KOPT-K1 (cell line): ENCODE results near the gene IGSF9B.

Experiments
- H3K27ac ChIP-seq: fragments of 200-600 bp; sonication (generic); 2 replicates; pipeline ENCODE4 v1.5.1; 2016; ENCODE audit warnings: antibody characterized with exemption, mild to moderate bottlenecking, low read depth, low read length; ENCODE audit not compliant: poor library complexity, severe bottlenecking
- H3K36me3 ChIP-seq: fragments of 200-600 bp; sonication (generic); 2 replicates; pipeline ENCODE4 v1.5.1; 2017; ENCODE audit warnings: antibody characterized with exemption, mild to moderate bottlenecking, low read length, moderate library complexity; ENCODE audit not compliant: insufficient read depth
- H3K9me3 ChIP-seq: fragments of 200-600 bp; sonication (generic); 2 replicates; pipeline ENCODE4 v1.5.1; 2017; ENCODE audit warnings: antibody characterized with exemption, low read length, mild to moderate bottlenecking; ENCODE audit not compliant: insufficient read depth, poor library complexity, severe bottlenecking

IGSF9B gene

DNA sequence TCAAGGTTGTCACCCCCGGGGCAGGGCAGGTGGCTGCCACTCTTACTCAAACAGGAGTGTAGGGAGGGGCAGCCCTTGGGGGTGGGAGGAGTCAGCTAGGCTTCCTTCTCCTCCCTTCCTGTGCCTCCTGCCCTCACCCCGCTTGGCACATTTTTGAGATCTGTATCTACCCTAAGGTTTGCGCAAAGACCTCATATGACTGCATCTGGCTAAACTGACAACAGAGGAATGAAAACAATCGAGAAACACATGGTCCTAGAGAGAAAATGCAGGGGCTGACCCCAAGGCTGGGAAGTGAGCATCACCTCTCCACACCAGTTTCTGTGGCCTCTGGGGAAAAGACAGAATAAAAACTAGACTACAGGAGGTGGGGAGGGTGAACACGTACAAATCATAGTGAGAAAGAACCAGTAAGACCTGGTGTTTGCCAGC is 28.1 kb downstream of the IGSF9B start:
- Histone ChIP-seq H3K27ac (peak overlapping the region; percentile 9), H3K9me3 (no peaks in the 10 kb centered on the region), H3K36me3 (no peaks in the 10 kb centered on the region)

DNA sequence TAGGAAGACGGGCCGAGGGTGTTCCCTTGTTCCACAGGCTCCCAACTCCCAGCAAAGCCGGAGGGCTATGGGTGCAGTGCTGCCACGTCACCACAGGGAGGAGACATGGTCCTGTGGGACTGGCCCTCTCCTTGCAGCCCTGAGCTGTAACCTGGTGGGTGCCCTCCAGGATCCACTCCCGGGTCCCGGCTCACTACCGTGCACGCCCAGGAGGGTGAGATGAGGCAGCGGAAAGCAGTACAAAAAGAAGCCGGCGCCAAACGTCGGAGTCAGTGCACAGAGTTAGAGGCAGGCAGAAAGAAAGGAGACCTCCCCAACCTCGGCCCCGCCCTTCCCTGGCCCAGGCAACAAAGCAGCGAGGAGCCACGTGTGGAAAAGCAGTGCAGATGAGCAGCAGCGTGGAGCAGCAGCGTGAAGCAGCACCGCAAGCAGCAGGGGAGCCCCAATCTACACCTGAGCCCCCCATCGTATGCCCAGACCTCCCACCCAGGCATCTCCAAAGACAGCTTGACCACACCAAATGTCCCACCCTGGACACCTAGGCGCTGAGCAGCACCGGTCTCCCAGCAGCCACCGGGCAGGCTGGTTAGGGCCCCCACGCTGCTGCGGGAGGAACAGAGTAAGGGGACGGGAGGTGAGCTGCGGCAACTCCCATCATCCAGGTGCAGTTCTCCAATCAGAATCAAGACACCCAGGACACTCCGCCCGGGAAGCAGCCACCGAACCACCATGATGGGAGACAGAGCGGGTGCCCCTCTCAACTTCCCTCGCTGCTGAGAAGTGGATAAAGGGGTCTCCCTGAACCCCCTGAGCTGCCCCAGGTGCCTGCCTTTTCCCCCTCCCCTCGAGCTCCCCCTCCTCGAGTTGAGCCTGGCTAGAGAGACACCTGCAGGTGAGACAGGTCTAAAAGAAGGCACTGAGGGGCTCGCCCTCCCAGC is 28.8 kb downstream of the IGSF9B start:
- H3K36me3 ChIP-seq: no peaks in the 10 kb centered on the region
- peak overlapping the region; percentile 9 for H3K27ac ChIP-seq
- H3K9me3 ChIP-seq: no peaks in the 10 kb centered on the region

DNA sequence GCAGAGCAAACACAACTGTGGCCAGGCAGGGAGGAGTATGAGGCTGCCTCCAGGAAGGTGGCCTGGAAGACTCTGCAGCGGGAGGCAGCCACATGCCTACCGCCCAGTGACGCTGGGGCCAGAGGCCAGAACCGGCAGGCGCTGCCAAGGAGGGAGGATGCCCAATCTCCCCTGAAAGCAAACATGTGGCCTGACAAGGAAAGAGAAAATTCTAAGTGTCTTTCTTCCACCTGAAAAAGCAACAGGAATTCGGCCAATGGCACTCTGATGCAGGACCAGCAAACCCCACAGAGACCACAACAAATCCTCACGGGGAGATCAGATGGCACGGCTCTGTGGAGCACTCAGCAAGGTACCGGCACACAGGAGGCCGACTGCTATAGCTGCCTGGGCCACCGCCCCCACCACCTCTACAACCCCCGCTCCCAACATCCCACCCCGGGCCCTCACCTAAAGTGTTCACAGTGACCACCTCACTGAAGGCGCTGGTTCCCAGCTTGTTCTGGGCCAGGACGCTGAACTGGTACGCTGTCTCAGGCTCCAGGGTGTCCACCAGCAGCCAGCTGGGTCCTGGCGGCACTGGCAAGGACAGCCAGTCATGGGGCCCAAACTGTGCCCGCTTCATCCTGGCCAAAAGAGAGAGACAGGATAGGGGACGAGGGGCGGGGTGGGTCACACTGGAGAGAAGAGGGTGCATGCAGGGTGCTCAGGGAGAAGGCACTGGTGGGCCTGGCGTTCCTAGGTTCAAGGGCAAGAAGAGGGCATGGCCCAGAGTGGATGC is 30.1 kb downstream of the IGSF9B start:
- Histone ChIP-seq H3K27ac (no peak overlapping the region), H3K36me3 (no peaks in the 10 kb centered on the region), H3K9me3 (no peaks in the 10 kb centered on the region)

DNA sequence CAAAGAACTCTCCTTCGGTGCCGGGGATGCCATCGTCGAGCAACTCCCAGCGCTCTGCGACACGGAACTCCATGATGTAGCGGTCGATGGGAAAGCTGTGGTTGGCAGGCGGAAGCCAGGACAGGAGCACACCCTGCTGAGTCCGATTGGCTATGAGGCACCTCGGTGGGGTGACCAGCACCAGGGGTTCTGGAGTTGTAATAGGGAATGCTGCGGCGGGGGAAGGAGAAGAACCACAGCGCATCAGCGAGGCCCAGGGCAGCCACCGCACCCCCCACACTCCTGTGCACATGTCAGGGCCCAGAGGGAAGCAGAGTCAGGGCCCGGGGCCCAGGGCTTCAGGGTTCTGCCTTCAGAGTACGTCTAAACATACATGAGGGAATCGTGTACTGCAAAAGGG is 31.0 kb downstream of the IGSF9B start:
- H3K36me3 ChIP-seq: no peaks in the 10 kb centered on the region
- no peak overlapping the region for H3K27ac ChIP-seq

DNA sequence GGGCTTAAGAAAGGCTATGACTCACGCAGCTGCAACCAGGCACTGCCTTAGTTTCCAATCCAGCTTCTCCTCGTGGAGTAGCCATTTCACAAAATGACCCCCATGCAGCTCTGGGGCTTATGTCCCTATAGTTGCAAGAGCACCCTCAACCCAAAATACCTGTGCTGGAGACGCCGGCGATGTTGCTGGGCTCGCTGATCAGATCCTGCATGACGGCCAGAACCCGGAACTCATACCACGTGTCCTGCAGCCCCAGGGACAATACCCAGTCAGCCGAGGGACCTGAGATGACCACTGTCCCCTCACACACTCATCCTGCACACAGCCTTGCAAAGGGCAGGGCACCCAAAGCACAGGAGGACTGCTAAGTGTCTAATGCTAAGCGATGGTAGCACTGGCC is 32.1 kb downstream of the IGSF9B start:
- Histone ChIP-seq H3K27ac (no peak overlapping the region), H3K36me3 (no peaks in the 10 kb centered on the region), H3K9me3 (no peaks in the 10 kb centered on the region)

More for the DNA sequence above, 31.0 kb downstream of the IGSF9B start:
- no peaks in the 10 kb centered on the region for H3K9me3 ChIP-seq

DNA sequence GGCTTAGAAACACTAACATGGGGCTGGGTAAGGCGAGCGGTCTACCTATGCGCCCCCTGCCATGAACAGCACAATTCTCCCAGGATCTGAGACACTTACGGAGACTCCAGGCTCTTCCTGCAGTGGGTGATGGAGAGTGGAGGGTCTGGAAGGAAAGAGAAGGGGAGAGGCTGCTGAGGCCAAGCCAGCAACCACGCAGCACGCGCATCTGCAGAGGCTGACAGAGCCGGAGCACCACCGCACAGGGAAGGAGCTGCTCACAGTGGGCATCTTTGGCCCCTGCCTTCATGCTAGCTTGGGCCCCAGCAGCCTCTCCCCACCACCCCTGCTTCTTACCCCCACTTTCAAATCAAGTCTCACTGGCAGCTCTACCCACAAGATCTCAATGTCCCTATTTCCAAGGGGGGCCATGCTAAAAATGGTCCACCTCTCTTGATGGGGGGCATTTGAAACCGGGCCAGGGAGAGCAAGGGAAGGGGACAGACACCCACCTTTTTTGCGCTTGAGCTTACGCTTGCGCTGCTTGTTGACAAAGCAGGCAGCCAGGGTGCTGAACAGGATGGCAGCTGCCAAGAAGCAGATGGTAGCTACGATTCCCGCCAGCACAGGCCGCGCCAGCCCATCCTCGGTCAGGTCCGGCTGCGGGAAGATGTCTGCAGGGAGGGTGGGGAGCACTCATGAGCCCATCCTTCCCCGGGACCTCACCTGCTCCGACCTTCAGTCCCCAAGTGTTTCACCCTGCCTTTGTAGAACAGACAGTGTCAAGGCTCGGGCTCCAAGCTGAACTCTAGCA is 34.5 kb downstream of the IGSF9B start:
- Histone ChIP-seq H3K27ac (no peak overlapping the region), H3K9me3 (no peaks in the 10 kb centered on the region), H3K36me3 (no peaks in the 10 kb centered on the region)

DNA sequence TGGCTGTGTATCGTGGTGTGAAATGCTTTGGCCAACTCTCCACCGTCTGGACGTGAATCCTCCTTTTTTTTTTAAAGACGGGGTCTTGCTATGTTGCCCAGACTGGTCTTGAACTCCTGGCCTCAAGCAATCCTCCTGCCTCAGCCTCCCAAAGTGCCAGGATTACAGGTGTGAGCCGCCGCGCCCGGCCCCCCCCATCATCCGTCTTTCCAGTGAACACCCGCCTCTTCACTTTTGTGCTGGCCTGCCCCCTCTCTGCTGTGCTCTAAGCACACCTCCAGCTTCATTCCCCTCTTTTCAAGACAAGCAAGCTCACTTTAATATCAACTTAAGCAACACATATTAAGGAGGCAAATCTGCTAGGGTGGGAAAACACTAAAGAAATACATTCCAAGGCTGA is 35.3 kb downstream of the IGSF9B start:
- Histone ChIP-seq H3K9me3 (no peaks in the 10 kb centered on the region), H3K27ac (no peak overlapping the region), H3K36me3 (no peaks in the 10 kb centered on the region)

DNA sequence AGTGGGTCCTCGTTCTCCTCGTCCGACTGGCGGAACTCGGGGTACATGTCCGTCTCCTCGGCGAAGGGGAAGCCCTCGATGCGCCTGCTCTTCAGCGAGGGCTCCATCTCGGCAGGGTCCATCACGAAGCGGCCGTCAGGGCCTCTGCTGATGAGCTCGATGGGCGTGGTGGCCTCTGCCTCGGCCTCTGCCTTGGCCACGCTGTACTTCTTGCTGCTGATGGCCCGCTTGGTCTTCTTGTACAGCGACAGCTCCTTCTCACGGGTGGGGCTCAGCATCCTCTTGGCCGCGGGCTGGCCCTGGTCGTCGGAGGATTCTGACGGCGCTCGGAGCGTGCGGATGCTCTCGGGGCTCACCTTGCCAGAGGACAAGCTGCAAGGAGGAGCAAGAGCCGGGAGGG is 35.7 kb downstream of the IGSF9B start:
- no peak overlapping the region for H3K27ac ChIP-seq
- no peaks in the 10 kb centered on the region for H3K36me3 ChIP-seq
- H3K9me3 ChIP-seq: no peaks in the 10 kb centered on the region

DNA sequence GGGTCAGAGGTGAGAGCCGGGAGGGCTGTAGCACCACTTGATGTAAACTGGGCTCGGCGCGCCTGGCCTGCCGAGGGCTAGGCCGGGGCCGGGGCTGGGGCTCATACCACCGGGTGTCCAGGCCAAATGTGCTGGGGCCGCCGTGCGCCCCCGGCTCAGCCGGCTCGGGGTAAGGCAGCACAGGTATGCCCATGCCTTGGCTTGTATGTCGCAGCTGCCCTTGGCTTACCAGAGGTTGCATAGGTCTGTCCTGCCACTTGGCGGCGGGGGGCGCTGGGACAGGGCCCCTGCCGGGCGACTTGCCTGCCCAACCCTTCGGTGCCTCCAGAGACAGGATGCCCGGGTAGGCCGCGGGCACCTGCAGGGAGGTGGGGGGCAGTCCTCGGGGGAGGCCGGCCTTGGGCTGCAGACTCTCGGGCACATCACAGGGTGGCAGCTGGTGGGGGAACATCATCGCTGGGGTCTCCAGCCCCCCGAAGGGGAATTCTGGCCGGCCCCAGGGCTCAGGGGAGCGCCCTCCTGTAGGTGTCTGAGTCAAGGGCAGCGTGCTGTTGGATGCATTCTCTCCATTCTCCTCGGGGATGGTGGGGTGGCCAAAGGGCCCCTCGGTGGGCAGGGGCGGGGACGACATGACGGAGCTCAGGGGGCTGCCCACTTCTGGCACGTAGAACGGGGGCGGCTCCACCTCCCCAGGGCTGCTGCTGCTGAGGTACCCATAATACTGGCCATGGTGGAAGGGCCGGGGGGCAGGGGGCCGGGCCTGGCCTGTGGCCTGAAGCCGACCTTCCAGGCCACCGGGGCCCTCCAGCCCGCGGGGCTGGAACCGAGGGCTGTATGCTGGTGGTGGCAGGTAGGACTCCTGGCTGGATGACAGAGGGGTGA is 36.4 kb downstream of the IGSF9B start:
- Histone ChIP-seq H3K9me3 (no peaks in the 10 kb centered on the region), H3K36me3 (no peaks in the 10 kb centered on the region), H3K27ac (no peak overlapping the region)

DNA sequence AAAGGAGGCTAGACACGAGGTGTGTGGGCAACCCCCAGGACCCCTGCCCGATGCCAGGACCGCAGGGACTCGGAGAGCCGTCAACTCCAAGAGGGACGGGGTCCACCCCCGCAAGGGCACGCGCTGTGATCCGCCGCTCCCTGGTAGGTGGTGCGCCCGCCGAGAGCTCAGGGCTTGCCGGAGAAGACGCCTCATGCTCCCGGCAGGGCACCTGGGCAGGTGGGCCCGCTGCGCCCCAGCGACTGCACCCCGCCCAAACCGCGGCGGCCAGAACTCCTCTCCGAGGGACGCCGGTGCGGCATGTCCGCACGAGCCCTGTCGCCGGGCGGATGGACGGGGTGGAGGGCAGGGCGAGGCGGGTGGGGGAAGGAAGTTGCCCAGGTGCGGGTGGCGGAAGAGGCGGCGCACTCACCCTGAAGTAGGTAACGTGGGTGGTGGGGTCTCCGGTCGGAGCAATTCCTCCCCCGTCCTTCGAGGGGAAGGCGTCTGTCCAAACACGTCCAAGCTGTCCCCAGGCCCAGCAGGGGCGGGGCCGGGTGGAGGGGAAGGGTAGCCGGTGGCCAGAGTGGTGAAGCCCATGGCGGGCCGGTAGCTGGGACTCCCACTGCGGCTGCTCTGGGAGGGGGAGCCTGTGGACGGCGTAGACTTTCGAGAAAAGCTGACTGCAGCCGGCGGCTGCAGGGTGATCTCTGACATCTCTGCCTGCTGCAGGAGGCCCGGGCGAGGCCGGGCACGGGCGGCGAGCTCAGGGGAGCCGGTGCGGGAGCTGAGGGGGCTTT is 37.2 kb downstream of the IGSF9B start:
- H3K27ac ChIP-seq: no peak overlapping the region
- H3K36me3 ChIP-seq: no peaks in the 10 kb centered on the region
- no peaks in the 10 kb centered on the region for H3K9me3 ChIP-seq

DNA sequence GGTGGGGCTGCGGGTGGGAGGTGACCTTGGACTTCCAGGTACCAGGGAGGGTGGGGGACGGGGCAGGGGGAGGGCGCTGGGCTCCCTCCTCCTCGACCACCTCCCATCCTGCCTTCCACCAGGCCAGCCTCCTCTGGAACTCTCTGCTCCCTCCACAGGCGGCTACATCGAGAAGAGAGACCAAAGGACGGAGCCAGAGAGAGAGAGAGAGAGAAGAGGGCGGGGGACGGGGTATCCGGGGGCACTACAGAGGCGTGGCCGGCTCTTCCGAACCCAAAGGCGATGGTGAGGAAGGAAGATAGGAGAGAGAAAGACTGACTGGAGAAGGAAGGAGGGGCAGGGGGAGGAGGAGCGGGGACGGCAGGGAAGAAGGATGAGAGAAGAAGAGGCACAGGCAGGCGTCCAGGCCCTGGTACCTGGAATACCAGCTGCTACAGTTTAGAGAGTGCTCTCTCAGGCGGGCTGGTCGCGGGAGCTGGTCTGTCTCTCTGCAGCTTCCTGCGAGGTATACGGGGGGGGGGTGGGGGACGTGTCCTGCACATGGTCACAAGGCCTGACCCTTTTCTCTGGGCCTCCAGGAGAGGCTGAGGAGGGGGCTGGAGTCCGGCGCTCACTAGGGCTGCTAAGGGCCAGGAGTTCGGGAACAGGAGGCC is 38.0 kb downstream of the IGSF9B start:
- H3K36me3 ChIP-seq: no peaks in the 10 kb centered on the region
- no peak overlapping the region for H3K27ac ChIP-seq
- H3K9me3 ChIP-seq: no peaks in the 10 kb centered on the region

DNA sequence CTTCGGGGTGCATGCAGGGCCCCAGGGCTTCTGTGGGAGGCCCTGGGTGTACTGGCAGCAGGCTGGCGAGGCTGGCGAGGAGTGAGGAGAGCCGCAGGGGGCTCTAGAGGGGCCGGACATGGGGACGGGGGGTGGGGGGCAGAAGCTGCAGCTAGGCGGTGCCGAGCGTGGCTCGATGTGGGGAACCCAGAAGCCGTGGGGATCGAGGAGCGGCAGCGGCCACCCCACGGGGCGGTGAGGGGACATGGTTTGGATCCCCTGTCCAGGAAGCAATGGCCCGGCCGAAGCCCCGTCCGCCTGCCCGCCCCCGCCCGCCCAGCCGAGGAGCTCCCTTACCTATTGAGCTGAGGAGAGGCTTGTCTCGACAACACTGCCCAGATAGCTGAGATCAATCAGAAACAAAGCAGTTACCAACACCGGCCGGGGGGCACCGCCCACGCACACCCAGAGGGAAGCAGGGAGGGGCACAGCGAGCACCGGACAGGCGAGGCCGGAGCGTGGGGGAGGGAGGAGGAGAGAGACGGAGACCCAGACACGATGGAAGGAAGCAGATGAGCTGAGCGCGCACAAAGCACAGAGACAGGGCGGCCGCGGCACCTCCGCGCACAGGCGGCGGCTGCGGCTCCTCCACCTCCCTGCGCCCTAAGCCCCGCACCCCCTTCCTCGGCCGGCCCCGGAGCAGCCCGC is 38.7 kb downstream of the IGSF9B start:
- H3K36me3 ChIP-seq: no peaks in the 10 kb centered on the region
- H3K9me3 ChIP-seq: no peaks in the 10 kb centered on the region
- H3K27ac ChIP-seq: no peak overlapping the region
